Esophagus squamous epithelium (tissue), 5 donors: ENCODE measurements around the gene MRPS17. TPM values are rescaled to one million over a fixed set of nuclear protein-coding genes. Genes with fewer than 3 reads are reported as not detected.

ENCODE experiments used
- DNase-seq: peaks from one replicate; lab custom pipeline; 2025; lab: John Stamatoyannopoulos, UW
- H3K27ac ChIP-seq, 4 donors: fragments of 200-600 bp; sonication (generic); one replicate each; pipeline ENCODE4 v1.5.1; 2016 to 2019; ENCODE audit warnings: mild to moderate bottlenecking in 1 of 4
- H3K27me3 ChIP-seq, 4 donors: fragments of 200-600 bp; sonication (generic); 1 replicate in 3 of 4; 2 replicates in 1 of 4; pipeline versions ENCODE4 v1.5.1 to v1.6.0; 2017 to 2021; ENCODE audit warnings: antibody characterized with exemption in 1 of 4
- H3K36me3 ChIP-seq, 3 donors: fragments of 200-600 bp; sonication (generic); one replicate each; pipeline ENCODE4 v1.5.1; 2016 to 2019
- H3K4me1 ChIP-seq, 3 donors: fragments of 200-600 bp; sonication (generic); one replicate each; pipeline ENCODE4 v1.5.1; 2017 to 2019
- H3K4me3 ChIP-seq, 4 donors: fragments of 200-600 bp; sonication (generic); 1 replicate in 3 of 4; 2 replicates in 1 of 4; pipeline ENCODE4 v1.5.1; 2016 to 2019; ENCODE audit warnings: mild to moderate bottlenecking in 2 of 4, moderate library complexity in 1 of 4
- H3K9me3 ChIP-seq, 3 donors: fragments of 200-600 bp; sonication (generic); one replicate each; pipeline ENCODE4 v1.5.1; 2016 to 2019
- CTCF ChIP-seq, 6 experiments: fragments of 450-650 bp in 4 of 6; fragments of 200-600 bp in 2 of 6; sonication (generic) in 2 of 6; IDR thresholded peaks; one replicate each; pipeline ENCODE4 v1.5.1; 2016 to 2019; ENCODE audit warnings: antibody characterized with exemption in 6 of 6, mild to moderate bottlenecking in 4 of 6, moderate library complexity in 4 of 6
- POLR2A ChIP-seq, 4 donors: fragments of 450-650 bp; IDR thresholded peaks; one replicate each; pipeline ENCODE4 v1.6.1; 2017; ENCODE audit warnings: antibody characterized with exemption in 4 of 4, mild to moderate bottlenecking in 4 of 4, moderate library complexity in 3 of 4
- WGBS, 2 donors: methylation state at CpG; one replicate each; pipeline ENCODE4 v1.1.5; 2018; 5-methylcytosine and 5-hydroxymethylcytosine counted together
- intact Hi-C: fragments of 100-400 bp; cut with DNase I; formaldehyde crosslinking; loops from one replicate; pipeline ENCODE4 v1.15.0; 2022
- total RNA-seq, 4 donors: library from RNA; depleted of rRNA; stranded (reverse); fragments of >200 nt; gene quantifications; one replicate each; pipeline ENCODE4 v1.1.0, GENCODE V29; 2016
- donor health status: DM: yes; HTN: yes; CAD: no.

Gene MRPS17
- total RNA-seq, 4 donors from 2014 or later, result 4.3 to 11.8 (median 10.2) TPM

- Histone ChIP-seq H3K4me1 (peaks cover 11 to 38% (median 19%) of the 10 kb centered on the region in 3 donors), H3K36me3 (peaks cover 0 to 17% (median 0%) of the 10 kb centered on the region in 3 donors), H3K27ac (peak within 1 kb of the TSS; percentile 92 to 99 (median 98)), H3K27me3 (no peaks in the 10 kb centered on the region), H3K4me3 (peak within 1 kb of the TSS; percentile 50 to 91 (median 81)), H3K9me3 (no peaks in the 10 kb centered on the region)
- TF ChIP-seq CTCF (IDR thresholded peaks at IDR 0.05) (peak in 5 of 6 experiments; percentile 12 to 82 (median 72)), POLR2A (IDR thresholded peaks at IDR 0.05) (peak in 2 of 4 donors; percentile 31 to 46)
- DNase-seq, result no peak
- intact Hi-C loops, result loop anchor here (5.0 to 10.0 kb wide), 2 partner anchors 80 to 322 kb away; partner anchors contain the start of gene ZNF713
- WGBS, 2 donors, result 0% methylated on average over 2 to 12 of the region's 105 CpGs
These were observed 12.8 kb downstream of the MRPS17 start, which contains the start of gene NIPSNAP2 for GRCh38 chr7:55964261-55965099. NIPSNAP2 (plus strand) TSS chr7:55964585; CDS start chr7:55964610, 25 bp downstream.

- Histone ChIP-seq H3K4me1 (peaks cover 11 to 38% (median 19%) of the 10 kb centered on the region in 3 donors), H3K9me3 (no peaks in the 10 kb centered on the region), H3K27me3 (no peaks in the 10 kb centered on the region), H3K36me3 (peaks cover 0 to 23% (median 0%) of the 10 kb centered on the region in 3 donors), H3K4me3 (peak overlapping the region; percentile 50 to 91 (median 81)), H3K27ac (peak overlapping the region; percentile 92 to 99 (median 98))
- WGBS, 2 donors, result 2 to 3% methylated on average over 8 to 10 of the region's 14 CpGs
- intact Hi-C loops, result loop anchor here (10.0 kb wide), 1 partner anchor 80 kb away; the partner anchor contains the start of gene ZNF713
- TF ChIP-seq POLR2A (IDR thresholded peaks at IDR 0.05) (no peak), CTCF (IDR thresholded peaks at IDR 0.05) (no peak)
- DNase-seq, result no peak
These were observed 13.4 kb downstream of the MRPS17 start for GRCh38 chr7:55965100-55965470.

GRCh38 chr7:55965805-55966421, 14.2 kb downstream of the MRPS17 start:
- Histone ChIP-seq H3K27ac (peak overlapping the region; percentile 92 to 99 (median 98)), H3K4me3 (peak overlapping the region in 3 of 4 donors; percentile 4 to 91 (median 78)), H3K27me3 (no peaks in the 10 kb centered on the region), H3K9me3 (no peaks in the 10 kb centered on the region), H3K4me1 (peaks cover 11 to 45% (median 19%) of the 10 kb centered on the region in 3 donors), H3K36me3 (peaks cover 0 to 30% (median 0%) of the 10 kb centered on the region in 3 donors)
- WGBS, 2 donors, result 38 to 47% methylated on average over 13 of the region's 13 CpGs
- TF ChIP-seq POLR2A (IDR thresholded peaks at IDR 0.05) (no peak), CTCF (IDR thresholded peaks at IDR 0.05) (no peak)
- no peak for DNase-seq
- intact Hi-C loops, result loop anchor here (10.0 kb wide), 1 partner anchor 81 kb away; the partner anchor contains the start of gene ZNF713

GRCh38 chr7:55966851-55967250, 15.2 kb downstream of the MRPS17 start:
- 84 to 92% methylated on average over 6 of the region's 6 CpGs for WGBS, 2 donors
- DNase-seq, result no peak
- Histone ChIP-seq H3K36me3 (peaks cover 0 to 30% (median 0%) of the 10 kb centered on the region in 3 donors), H3K4me3 (no peak overlapping the region), H3K27me3 (no peaks in the 10 kb centered on the region), H3K4me1 (peaks cover 11 to 53% (median 19%) of the 10 kb centered on the region in 3 donors), H3K27ac (peak overlapping the region in 3 of 4 donors; percentile 92 to 98 (median 98)), H3K9me3 (no peaks in the 10 kb centered on the region)
- TF ChIP-seq POLR2A (IDR thresholded peaks at IDR 0.05), result no peak
- no peak for TF ChIP-seq CTCF (IDR thresholded peaks at IDR 0.05)
- intact Hi-C loops, result loop anchor here (10.0 kb wide), 1 partner anchor 82 kb away; the partner anchor contains the start of gene ZNF713
